Duodenal mucosa (tissue), 2 donors: ENCODE data around the gene ZNF628.

Experiments
- H3K27ac ChIP-seq: one replicate; pipeline ENCODE4 v1.7.0; 2013; ENCODE audit warnings: low read depth, low read length
- H3K27me3 ChIP-seq, 2 donors: one replicate each; pipeline ENCODE4 v1.7.0; 2013; ENCODE audit warnings: low read length in 2 of 2, control low read depth in 1 of 2; ENCODE audit not compliant: insufficient read depth in 2 of 2, control insufficient read depth in 1 of 2
- H3K36me3 ChIP-seq, 2 donors: one replicate each; pipeline ENCODE4 v1.7.0; 2013; ENCODE audit warnings: low read length in 2 of 2, control low read depth in 1 of 2; ENCODE audit not compliant: insufficient read depth in 2 of 2, control insufficient read depth in 1 of 2
- H3K4me1 ChIP-seq, 2 donors: one replicate each; pipeline ENCODE4 v1.7.0; 2013; ENCODE audit warnings: low read length in 2 of 2, control low read depth in 1 of 2; ENCODE audit not compliant: insufficient read depth in 2 of 2, control insufficient read depth in 1 of 2
- H3K4me3 ChIP-seq, 2 donors: one replicate each; pipeline ENCODE4 v1.7.0; 2013; ENCODE audit warnings: low read length in 2 of 2, low read depth in 1 of 2
- H3K9ac ChIP-seq, 2 donors: one replicate each; pipeline ENCODE4 v1.7.0; 2013; ENCODE audit warnings: low read length in 2 of 2, low read depth in 1 of 2
- H3K9me3 ChIP-seq, 2 donors: one replicate each; pipeline ENCODE4 v1.7.0; 2013; ENCODE audit warnings: low read length in 2 of 2, control low read depth in 1 of 2; ENCODE audit not compliant: control insufficient read depth in 1 of 2

Gene ZNF628

DNA sequence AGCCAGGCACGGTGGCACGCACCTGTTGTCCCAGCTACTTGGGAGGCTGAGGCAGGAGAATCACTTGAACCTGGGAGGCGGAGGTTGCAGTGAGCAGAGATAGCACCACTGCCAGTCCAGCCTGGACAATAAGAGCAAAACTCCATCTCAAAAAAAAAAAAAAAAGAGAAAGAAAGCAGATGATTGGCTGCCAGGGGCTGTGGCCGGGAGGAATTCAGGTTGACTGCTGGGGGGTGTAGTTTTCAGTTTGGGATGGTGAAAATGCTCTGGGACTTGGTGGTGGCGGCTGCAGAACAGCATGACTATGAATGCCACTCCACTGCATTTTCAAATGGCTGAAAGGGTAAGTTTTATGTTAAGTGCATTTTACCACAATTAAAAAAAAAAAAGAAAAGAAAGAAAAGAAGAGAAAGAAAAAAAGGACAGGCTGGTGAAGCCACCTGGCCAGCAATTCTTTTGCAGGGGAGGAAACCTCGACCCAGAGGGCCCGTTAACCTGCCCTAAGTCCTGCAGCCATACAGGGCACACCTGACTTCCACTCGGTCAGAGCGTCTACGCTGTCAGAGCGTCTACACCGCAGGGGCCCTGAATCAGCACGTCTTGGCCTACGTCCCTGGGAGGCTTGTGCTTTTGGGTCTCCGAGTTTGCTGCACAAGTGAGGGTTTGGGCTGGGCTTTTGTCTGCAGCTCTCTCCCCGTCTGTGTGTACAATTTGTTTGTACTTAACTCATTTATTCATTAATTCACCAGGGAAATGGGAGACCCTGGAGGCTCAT lies 18.5 kb upstream of the ZNF628 start:
- H3K9me3 ChIP-seq: no peaks in the 10 kb centered on the region
- H3K4me3 ChIP-seq: no peak overlapping the region
- H3K4me1 ChIP-seq: peaks cover 12 to 17% of the 10 kb centered on the region in 2 donors
- H3K9ac ChIP-seq: no peak overlapping the region
- H3K27me3 ChIP-seq: no peaks in the 10 kb centered on the region
- no peak overlapping the region for H3K27ac ChIP-seq
- H3K36me3 ChIP-seq: peaks cover 0 to 18% of the 10 kb centered on the region in 2 donors

DNA sequence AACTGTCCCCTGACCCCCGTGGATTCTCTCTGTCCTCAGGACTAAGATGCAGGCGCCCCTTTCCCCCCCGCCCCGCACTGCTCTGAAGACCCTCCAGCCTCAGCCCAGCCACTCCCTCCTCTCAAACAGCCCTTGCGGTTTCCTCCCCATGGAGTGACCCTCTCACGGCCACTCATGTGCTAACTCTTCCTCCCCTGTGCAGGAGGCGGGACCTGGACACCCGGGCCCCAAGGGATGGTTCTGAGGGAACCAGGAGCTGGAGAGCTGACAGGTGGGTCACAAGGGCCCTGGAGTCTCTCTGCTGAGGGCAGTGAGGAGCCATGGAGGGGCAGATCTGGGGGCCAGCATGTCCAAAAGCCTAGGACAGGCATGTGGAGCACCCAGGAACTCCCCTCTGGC lies 16.9 kb upstream of the ZNF628 start:
- Histone ChIP-seq H3K27me3 (no peaks in the 10 kb centered on the region), H3K4me3 (no peak overlapping the region), H3K9ac (no peak overlapping the region), H3K4me1 (peaks cover 12 to 17% of the 10 kb centered on the region in 2 donors), H3K27ac (no peak overlapping the region), H3K9me3 (no peaks in the 10 kb centered on the region), H3K36me3 (peaks cover 0 to 12% of the 10 kb centered on the region in 2 donors)

DNA sequence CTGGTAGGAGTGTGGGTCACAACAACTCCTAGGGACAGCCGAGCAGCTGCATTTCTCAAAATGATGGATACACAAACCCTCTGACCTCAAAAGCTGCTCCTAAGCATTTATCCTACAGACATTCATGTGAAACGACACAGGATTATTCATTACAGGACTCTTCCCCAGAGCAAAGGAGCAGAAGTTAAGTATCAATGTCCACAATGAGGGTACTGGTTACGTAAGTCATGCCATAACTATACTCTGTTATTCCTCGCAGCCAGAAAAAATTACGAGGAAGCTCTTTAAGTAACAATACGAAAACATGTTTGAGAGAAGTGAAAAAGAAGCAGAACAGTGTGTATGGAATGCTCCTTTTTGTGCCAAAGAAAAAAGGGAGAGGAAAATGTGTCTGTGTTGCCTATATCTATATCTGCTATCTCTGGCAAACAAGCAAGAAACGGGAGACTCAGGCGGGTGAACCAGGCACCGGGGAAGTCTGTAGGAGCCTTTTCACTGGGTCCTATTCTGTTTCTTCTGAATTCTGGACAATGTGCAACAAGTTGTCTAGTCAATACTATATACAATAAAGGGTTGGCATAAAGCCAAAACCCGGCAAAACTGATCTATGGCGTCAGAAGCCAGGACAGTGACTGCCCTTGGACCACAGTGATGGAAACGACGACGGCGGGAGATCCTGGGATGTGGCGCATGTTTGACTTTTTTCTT lies 16.3 kb upstream of the ZNF628 start:
- H3K27ac ChIP-seq: no peak overlapping the region
- H3K4me1 ChIP-seq: peaks cover 12 to 17% of the 10 kb centered on the region in 2 donors
- no peaks in the 10 kb centered on the region for H3K27me3 ChIP-seq
- H3K9ac ChIP-seq: peak overlapping the region in 1 of 2 donors; percentile 80
- peaks cover 0 to 12% of the 10 kb centered on the region in 2 donors for H3K36me3 ChIP-seq
- H3K4me3 ChIP-seq: peak overlapping the region; percentile 84 to 92
- H3K9me3 ChIP-seq: no peaks in the 10 kb centered on the region

DNA sequence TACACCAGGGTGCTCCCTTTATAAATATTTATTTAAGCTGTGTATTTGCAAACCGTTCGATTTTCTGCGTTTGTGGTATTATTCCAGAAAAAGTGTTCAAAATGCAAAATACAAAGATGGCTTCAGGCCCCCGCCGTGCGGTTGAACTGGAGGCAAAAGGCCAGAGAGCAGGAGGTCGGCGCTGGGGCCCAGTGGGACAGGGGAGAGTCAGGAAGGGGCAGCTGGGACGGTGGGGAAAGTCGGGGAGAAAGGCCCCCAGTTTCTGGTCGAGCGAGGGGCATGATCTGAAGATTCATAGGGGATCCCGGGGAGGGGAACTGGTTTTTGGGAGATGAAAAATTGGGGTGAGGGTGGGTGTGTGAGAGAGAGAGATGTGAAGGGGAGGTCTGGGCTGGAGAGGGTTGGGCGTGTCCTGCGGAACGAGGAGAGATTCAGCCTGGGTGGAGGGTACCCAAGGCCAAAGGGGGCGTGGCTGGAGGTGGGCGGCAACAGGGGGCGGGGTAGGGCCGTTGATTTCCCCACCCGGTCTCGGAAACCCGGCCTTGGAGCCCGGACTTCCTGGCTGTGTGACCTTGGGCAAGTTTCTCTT lies 15.7 kb upstream of the ZNF628 start:
- Histone ChIP-seq H3K27ac (peak overlapping the region; percentile 85), H3K27me3 (no peaks in the 10 kb centered on the region), H3K4me3 (peak overlapping the region; percentile 84 to 92), H3K9ac (peak overlapping the region in 1 of 2 donors; percentile 80), H3K9me3 (no peaks in the 10 kb centered on the region), H3K4me1 (peaks cover 12 to 17% of the 10 kb centered on the region in 2 donors), H3K36me3 (peaks cover 0 to 10% of the 10 kb centered on the region in 2 donors)

DNA sequence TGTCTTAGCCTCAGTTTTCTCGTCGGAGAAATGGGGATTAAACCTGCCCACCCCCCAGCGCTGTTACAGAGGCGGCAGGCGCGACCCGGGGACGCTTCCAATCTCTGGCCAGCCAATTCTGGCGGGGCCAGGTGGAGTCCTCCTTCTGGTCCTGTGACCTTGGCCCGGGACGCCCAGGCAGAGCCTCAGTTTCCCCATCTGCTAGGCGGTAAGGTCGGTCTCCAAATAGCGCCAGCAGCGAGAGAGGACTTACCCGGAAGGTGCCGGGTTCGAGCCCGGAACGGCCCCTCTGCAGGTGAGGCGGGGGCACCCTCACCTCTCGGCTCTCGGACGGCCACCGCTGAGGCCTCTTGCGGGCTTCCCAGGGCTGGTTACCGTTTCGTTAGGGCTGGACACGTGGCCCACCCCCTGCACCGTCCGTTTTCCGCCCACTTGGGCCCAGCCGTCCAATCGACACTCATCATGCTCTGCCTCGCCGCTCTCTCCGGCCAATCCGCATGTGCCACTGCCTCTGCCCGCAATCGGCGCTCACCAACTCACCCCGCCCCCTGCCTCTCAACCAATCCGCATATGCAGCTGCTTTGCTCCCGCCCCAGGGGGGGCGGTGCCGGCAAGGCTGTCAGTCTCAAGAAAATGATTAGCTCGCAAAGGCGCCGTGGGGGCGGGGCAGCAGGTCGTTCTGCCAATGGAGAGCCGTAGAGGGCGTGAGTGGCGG lies 15.0 kb upstream of the ZNF628 start, which contains the start of gene ISOC2:
Gene ISOC2, minus strand, starts transcription at position 384 of the 715 bp plus-strand sequence. CDS start 5,156 bp downstream, outside the sequence.
- Histone ChIP-seq H3K4me3 (peak within 1 kb of the TSS; percentile 84 to 92), H3K4me1 (peaks cover 12 to 17% of the 10 kb centered on the region in 2 donors), H3K36me3 (peaks cover 0 to 5% of the 10 kb centered on the region in 2 donors), H3K27me3 (no peaks in the 10 kb centered on the region), H3K9ac (peak within 1 kb of the TSS; percentile 75 to 88), H3K27ac (peak within 1 kb of the TSS; percentile 85), H3K9me3 (no peaks in the 10 kb centered on the region)

DNA sequence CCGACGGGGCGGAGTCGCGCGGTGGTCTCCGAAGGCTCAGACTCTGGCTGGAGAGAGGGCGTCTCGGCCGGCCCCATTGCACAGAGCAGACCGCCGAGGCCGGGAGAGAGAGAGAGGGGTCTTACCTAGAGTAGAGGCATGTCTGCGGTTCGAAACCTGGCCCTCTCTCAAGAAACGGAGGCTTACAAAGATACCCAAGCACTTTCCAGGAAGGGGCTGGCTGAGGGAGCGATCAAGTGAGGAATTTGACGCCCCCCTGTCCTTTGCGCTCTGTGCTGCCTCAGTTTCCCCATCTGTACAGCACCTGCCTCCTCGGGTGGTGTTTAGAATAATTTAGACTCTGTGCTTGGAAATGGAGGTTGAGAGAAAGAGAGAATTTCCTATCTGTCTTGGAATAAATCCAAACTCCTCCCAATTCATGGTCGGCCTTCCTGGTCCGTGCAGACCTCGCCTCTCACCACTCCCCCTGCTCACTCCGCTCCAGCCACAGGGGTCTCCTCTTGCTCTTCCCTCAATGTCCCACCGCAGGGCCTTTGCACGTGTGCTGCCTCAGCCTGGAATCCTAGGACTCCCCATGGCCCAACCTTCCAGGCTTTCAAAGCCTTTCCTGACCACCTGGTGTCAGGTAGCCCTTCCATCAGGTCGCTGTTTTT lies 14.3 kb upstream of the ZNF628 start:
- H3K4me3 ChIP-seq: peak overlapping the region; percentile 82 to 92
- peak overlapping the region; percentile 75 to 88 for H3K9ac ChIP-seq
- H3K36me3 ChIP-seq: no peaks in the 10 kb centered on the region
- peak overlapping the region; percentile 85 for H3K27ac ChIP-seq
- H3K27me3 ChIP-seq: peaks cover 0 to under 1% of the 10 kb centered on the region in 2 donors
- H3K4me1 ChIP-seq: peaks cover 12 to 17% of the 10 kb centered on the region in 2 donors
- no peaks in the 10 kb centered on the region for H3K9me3 ChIP-seq

DNA sequence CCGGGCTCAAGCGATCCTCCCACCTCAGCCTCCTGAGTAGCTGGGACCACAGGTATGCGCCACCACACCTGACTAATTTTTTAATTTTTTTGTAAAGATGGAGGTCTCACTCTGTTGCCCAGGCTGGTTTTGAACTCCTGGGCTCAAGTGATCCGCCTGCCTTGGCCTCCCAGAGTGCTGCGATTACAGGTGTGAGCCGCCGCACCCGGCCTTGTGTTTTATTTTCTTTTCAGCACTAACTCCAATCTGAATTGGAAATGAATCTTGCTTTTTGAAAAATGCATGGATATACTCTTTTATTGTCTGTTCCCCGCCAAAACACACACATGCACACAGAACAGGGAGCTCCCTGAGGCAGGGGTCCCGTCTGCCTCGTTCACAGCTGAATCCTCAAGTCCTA lies 13.7 kb upstream of the ZNF628 start:
- H3K27me3 ChIP-seq: peaks cover 0 to 4% of the 10 kb centered on the region in 2 donors

DNA sequence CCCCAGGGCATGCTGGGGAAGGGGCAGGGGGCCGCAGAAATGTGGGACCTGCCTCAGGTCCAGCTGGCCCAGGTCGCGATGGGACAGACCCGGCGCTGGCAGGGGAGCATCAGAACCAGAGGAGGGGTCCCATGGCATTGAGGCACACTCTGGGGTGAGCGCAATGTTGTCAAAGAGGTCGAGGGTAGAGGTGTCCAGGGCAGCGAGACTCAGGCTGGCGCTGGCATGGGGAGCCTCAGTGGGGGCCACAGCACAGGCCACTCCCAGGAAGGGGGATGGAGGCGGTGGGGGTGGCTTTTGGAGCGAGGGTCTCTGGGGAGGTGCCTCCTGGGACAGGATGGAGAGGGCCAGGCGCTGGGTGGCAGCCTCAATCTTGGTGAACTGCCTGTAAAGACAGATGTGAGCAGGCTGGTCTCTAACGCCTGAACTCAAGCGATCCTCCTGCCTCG lies 12.8 kb upstream of the ZNF628 start:
- Histone ChIP-seq H3K27me3 (peaks cover 0 to 4% of the 10 kb centered on the region in 2 donors), H3K27ac (no peak overlapping the region), H3K9me3 (no peaks in the 10 kb centered on the region), H3K9ac (no peak overlapping the region), H3K4me1 (peaks cover 12 to 26% of the 10 kb centered on the region in 2 donors), H3K4me3 (no peak overlapping the region), H3K36me3 (no peaks in the 10 kb centered on the region)

More for the DNA sequence above, 13.7 kb upstream of the ZNF628 start:
- no peak overlapping the region for H3K27ac ChIP-seq
- peak overlapping the region in 1 of 2 donors; percentile 82 for H3K4me3 ChIP-seq
- no peaks in the 10 kb centered on the region for H3K36me3 ChIP-seq
- H3K9ac ChIP-seq: no peak overlapping the region
- H3K9me3 ChIP-seq: no peaks in the 10 kb centered on the region
- H3K4me1 ChIP-seq: peaks cover 12 to 21% of the 10 kb centered on the region in 2 donors

DNA sequence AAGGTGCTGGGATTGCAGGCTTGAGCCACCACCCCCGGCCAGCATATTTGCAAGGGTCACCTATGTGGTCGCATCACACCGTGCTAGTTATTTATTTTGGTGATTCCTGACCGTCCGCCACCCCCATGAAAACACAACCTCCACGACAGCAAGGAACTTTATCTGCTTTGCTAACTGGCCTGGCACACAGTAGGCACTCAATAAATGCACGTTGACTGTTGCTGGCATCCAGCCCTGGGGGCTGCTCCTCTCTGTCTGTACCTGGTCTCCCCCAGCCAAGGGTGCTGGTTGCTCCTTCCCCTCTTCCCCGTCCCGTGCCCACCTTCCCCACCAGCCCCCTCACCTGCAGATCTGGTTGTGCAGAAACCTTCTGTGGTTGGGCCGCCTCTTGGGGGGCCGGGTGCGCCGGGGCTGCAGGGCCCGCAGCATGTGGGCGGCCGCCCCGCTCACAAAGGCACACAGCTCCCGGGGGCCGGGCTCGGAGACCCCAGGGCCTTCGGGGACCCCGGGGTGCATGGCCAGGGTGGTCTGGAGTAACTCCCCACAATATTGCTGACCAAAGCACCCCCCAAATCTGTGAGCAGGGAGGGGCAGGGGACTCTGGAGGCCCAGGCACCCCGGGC lies 12.3 kb upstream of the ZNF628 start:
- Histone ChIP-seq H3K27ac (no peak overlapping the region), H3K4me3 (no peak overlapping the region), H3K4me1 (peaks cover 12 to 26% of the 10 kb centered on the region in 2 donors), H3K9ac (no peak overlapping the region), H3K9me3 (no peaks in the 10 kb centered on the region), H3K27me3 (peaks cover 0 to 4% of the 10 kb centered on the region in 2 donors), H3K36me3 (no peaks in the 10 kb centered on the region)
